HG02610 (cell line): ENCODE results near the gene DYNAP.
A peak's percentile ranks its signal among the peaks of the same experiment; 100 is the strongest.

ENCODE experiments used
- ATAC-seq: cut with Tn5 transposase; IDR thresholded peaks from one replicate; pipeline ENCODE4 v1.9.1; 2021; ENCODE audit warnings: mild to moderate bottlenecking, moderate library complexity; ENCODE audit not compliant: unreplicated experiment

Gene DYNAP, protein sequence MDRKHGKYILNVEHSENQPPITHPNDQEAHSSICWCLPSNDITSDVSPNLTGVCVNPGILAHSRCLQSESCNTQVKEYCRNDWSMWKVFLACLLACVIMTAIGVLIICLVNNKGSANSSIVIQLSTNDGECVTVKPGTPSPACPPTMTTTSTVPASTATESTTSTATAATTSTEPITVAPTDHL

DNA sequence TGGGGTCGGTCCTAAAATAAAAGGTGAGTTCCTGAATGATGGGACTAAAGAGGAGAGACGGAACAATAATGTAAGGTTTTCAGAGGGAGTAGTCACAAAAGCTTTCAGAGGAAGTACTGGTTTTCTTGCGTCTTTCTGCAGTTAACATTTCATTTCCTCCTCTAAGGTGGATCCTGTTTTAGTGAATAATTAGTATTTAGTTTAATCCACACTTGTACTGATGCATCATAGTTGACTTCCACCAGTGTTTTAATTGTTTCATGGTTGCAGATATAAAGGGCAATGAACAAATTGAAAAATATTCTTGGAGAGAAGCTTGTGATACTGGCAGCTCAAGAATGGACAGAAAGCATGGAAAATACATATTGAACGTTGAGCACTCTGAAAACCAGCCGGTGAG lies at the start of gene DYNAP:
DYNAP (plus strand) TSS at position 301 of the 400 bp plus-strand sequence; CDS start at position 339, 38 bp downstream.
- ATAC-seq = no peak

DNA sequence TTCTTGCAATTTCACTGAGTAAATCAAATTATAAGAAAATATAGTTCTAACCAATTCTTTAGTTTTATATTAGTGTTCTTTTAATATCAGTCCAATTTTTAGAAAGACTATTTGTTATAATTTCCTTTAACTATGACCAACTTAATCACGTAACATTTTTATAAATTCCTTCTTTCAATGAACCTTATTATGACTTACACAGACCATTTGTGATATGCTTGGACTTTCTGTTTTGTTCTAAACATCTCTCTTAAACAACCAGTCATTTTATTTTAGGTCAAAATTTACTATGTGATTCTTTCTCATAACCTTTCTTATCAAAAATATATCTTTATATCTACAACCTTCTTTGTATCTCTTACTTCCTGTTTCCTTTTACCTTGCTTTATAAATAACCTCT lies 39.5 kb upstream of the DYNAP start:
- no peak for ATAC-seq

DNA sequence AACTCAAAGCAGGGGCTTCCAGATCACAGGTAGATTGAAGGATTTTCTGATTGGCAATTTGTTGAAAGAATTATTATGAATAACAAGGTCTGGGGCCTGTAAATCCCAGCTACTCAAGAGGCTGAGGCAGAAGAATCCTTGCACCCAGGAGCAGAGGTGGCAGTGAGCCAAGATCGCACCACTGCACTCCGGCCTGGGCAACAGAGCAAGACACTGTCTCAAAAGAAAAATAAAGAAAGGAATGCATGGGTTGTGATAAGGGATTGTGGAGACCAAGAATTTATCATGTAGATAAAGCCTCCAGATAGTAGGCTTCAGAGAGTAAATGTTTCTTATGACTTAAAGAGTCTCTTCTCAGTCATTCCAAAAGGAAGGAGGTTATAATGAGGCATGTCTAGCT lies 35.8 kb upstream of the DYNAP start:
- no peak for ATAC-seq

DNA sequence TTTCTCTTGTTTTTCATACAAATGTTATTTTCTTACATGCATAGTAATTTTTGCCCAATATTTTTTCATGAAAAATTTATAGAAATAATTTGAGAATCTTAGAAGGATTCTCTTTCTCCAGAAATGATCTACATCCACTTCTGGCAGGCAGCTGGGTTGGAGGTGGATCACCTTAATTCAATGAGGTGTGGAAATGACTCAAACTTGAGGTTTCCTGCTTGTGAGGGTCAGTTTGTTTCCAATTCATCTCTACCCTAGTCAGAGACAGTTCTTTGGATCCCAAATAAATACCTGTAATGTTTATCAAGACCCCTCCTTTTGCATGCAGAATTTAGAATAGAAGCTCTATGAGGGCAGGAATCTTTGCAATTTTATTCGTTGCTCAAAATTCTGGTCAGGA lies 35.0 kb upstream of the DYNAP start:
- no peak for ATAC-seq

DNA sequence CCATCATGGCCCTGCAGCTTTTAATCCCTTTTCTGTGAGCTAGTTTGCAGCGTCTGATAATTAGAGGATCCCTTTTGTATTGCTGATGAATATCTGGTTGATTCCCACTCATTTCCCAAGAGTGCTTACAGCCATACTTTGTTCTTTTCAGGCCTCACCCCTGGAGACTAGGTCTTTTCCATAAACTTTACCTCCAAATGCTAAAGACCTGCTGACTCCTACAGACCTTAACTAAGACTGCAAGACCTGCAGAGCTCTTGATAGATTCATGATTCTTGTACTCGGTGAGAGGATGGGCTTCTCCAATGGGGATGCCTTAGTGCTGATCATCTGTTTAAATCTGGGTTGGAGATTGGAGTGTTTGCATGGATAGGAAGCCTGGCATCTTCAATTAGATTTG lies 33.1 kb upstream of the DYNAP start:
- no peak for ATAC-seq

DNA sequence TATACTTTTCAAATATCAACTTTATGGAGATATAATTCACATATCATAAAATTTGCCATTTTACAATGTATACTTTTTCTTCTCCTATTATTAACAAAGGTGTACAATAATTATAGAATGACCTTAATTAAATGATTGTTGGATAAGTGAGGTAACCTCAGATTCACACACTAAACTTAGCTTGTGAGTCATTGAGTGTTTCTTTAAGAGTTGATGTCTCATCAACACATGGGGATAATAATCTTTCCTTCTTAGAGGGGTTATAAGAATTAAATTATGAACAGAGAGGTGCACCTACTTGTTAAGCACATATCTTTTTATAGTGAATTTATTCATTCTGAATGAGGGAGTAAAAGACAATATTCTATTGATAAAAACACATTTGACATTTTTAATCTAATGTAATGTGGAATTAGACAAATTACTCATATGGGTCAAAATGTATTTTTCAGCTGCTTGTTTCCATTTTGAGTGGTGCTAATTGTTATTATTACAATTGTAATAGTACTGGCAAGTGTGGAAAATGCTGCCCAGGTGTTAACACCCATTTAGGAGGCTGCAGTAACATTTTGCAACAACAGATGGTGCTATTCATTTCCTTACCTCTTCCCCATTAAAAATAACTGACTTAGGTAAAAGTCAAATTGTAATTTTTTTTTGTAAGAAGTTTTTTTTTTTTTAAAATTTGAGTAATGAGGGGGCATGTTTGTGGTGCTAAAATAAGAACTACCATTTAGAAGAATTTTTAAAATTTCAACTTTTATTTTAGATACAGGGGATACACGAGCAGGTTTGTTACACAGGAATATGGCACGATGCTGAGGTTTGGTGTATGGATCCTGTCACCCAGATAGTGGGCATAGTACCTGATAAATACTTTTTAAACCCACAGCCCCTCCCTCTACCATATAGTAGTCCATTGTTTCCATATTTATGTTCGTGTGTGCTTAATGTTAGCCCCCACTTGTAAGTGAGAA lies 32.1 kb upstream of the DYNAP start:
- no peak for ATAC-seq

DNA sequence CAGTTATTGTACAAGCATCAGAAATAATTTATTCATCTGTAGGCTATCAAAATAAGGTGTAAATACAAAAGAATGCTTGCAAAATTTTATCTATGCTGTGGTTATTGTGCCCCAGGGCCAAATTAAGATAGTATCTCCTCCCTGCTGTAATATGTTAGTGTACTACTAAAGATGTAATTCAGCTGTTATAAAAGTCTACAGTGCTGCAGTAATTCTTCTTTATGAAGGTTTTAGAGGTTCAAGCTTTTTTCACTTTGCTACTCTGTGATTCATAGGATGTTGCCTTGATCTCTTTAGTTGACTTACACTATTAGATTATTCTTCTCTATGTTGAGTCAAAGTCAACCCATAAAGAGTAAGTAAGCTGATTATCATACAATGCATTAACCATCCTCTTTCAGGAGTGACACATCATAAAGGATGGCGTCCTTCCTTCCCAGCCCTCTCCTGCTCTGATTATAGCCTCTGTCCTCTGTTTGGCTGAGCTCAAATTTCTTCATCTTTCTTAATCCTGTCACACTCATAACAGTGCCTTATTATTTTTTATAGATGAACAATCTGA lies 29.3 kb upstream of the DYNAP start:
- ATAC-seq = no peak

DNA sequence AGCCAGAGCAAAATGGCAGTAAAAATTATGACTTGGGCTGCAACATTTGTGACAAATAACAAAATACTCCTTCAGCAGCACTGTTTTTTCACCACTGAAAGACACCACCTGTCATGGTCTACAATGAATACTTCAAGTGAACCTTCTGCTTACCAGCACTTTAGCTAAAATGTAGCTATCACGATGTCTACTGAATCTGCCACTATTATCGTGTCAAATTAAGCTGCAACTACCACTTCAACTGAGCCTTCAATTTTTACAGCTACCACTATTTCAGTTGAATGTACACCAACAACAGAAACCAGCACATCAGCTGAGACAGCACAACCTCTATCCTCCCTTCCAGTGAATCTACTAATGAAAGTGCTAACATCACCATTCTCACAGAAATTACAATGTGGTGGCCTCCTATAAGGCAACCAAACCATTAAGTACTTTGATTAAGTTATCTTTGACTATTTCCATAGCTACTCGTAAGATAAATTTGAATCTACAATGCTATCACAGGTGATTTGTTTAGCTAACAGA lies 10.8 kb upstream of the DYNAP start:
- no peak for ATAC-seq

DNA sequence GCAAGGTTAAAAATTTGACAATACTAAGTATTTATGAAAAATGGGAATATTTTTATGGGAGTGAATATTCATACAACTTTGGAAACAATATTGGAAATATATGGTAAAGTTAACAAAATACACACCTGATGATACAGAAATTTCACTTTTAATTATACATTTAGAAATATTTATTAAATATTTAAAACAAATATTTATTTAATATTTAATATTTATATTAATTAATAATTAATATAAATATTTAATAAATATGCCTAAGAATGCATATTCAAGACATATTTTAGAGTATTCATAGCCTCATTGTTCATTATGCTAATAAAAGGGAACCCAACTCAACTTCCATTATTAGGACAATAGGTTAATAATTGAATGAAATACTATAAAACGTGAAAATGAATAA lies 7.0 kb upstream of the DYNAP start:
- no peak for ATAC-seq

DNA sequence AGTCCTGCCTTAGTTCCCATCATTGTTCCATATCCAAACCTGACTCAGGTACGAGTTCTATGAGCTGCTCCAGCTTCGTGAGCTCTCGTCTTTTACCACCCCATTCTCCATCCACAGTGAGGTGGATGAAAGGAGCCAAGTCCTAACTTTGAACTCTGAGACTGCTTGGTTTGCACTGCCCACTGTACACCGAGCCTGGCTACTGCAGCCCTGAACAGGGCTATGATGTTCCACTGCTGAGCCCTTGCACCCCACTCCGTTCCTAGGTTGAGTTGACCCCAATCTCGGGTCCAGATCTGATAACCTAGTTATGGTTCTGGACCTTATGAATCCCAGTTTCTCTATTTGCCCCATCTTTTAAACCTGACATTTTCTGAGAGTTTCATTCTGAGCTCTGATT lies 5.3 kb upstream of the DYNAP start:
- ATAC-seq = no peak

DNA sequence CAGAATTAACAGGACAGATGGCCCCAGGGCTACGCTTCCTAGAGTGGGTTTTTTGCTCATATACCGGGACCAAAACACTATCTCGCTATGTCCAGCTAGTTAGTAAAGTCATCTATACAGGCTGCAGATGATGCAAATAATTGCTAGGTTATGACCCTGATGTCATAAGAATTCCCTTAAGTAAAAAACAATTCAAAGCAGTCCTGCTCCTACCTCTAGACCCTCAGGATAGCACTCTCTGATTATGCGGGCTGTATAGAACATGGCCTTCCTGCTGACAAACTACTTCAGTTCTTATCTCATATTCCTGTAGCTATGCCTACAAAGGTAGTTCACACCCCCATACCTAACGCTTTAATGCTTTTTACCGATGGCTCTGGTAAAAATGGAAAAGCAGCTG lies 13.2 kb downstream of the DYNAP start:
- ATAC-seq = no peak

DNA sequence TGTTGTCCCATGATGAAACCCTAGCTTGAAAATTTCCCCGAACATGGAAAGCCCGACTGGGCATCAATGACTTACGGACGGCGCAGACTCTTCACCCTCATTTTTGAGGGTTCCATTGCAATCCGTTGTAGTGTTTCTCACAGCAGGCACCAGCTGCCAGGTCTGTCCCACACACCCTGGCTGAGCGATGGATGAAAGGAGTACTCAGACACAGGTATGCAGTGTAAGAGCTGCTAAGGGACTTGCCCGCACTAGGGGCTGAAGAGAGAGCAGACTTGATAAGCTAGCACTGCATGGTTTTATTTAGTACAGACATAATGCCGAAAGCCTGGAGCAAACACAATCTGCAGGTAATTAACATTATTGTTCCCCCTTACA lies 15.8 kb downstream of the DYNAP start:
- ATAC-seq = no peak

DNA sequence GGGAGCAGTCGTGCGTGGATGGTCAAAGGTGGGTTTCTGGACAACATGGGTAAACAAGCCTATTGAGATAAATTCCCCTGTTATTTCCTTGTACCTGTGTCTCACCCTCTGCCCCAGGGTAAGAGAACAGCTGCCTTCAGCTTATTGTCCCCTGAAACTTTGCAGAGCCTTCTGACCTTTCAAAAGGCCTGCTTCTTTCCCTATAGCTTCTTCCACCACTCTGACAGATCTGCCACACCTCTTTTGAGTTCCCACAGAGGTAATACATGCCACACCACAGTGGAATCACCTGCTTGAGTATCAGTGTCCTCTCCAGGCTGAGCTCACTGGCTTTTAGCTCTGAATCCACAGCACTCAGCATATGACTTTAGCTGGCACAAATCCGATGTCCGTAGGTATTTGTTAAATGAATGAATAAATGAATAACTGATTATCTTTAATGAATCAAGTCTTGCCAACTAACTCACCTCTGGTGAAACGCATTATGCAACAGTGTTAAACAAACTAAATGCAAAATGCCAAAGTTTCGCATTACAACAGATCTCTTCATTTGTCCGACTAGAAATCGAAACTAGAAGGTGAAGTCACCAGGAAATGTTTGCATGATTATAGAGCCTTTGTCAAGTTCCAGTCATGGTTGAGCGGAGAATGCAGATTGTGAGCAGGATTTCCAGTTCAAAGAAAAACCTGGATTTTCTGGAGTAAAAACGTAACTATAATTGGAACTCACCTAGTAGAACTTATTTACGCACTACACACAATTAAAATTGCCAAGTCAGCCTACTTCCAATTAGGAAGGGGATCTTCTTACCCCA lies 16.4 kb downstream of the DYNAP start:
- no peak for ATAC-seq

DNA sequence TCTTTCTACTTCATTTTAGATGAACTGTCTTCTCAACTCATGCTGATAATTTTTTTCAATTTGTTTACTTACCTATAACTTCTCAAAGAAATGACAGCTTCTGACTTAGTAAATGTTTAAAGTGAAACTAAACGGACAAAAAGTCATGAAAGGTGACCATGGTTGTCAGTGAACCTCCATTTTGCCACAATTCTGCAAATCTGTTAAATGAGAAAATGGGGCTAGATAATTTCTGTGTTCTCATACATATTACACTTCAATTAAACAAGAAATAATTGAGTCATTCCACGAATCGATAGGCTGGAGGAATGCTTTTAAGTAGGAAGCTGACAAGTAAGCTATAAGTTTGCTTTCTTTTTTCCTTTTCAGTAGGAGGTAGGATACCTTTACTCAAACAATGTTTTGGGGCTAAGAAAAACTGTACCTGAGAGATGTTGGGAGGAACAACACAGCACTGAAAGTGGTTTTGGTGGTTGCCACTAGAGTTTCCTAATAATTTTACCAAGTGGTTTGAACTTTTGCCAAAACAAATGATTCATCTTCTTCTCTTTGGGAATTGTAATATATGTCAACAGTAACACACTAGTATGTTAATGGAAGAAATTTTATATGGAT lies 17.1 kb downstream of the DYNAP start:
- ATAC-seq = no peak

DNA sequence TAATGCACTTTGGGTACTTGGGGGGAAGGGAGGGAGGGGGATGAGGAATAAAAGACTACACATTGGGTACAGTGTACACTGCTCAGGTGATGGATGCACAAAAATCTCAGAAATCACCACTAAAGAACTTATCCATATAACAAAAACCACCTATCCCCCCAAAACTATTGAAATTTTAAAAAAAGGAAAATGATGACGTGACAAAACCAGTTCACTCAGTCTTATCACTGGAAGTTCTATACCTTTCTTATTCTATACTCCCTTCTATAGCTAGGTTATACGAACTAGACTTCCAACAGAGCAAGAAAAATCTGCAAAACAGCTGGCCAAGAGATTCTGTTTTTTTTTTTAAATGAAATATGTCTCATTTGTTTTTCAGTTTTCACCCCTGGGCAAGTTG lies 20.8 kb downstream of the DYNAP start:
- ATAC-seq = no peak

DNA sequence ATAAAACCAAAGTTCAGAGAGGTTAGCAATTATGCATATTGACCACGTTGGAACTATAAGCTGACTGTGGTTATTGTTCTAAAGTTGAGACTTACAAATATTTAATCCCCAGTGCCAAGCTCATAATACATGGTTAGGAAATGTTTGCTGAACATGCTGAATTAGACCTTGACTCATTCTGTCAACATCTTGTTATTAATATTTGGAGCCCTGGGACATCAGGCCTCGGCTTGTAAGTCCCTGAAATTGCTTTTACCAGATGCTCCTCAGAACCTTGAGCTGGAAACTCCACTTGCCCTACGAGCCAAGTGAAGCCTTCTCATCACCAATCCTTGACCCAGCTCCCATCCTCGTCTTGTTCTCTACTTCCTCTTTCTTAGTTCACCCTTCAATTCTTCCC lies 21.2 kb downstream of the DYNAP start:
- no peak for ATAC-seq

DNA sequence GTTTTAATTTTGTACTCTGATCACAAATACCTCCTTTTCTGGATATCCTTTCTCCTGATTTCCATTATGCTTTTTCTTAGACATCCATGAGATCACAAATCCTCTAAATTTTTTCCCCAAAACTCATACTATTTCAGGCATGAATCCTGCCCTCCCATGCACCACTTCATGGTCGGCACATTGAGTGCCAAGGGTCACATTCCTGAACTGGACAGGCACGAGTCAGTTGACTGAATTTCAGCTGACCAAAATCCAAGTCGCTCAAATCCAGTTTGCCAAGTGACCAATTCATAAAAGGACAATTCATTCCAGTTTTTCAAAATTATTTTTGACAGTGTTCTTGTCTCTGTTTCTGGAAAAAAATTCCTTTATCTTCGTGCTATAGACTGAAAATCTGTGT lies 22.1 kb downstream of the DYNAP start:
- ATAC-seq = no peak

DNA sequence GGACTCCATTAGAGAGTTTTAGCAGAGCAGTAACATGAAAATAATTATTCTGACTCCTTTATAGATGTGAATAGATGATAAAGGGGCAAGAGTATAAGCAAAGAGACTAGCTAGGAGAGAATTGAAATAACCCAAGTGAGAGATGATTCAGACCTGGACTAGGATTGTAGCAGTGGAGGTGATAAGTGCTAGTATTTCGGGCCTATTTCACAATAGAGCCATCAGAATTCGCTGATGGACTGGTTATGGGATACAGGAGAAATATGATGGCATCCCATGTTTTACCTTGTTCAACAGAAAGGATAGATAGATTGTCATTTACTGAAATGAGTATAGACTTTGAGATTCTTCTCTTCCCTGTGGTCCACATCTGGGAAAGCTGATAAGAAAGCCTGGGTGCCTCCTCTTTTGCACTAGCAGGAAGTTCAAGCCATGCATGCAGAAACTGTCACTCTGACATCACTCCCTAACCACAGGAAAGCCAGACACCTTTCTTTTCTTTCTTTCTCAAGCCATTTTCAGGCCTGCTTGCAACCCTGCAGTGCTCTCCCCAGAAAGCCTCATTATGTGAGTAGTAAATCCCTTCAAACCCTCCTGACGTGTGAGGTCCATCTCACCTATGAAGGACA lies 25.3 kb downstream of the DYNAP start:
- ATAC-seq = peak; percentile 82

DNA sequence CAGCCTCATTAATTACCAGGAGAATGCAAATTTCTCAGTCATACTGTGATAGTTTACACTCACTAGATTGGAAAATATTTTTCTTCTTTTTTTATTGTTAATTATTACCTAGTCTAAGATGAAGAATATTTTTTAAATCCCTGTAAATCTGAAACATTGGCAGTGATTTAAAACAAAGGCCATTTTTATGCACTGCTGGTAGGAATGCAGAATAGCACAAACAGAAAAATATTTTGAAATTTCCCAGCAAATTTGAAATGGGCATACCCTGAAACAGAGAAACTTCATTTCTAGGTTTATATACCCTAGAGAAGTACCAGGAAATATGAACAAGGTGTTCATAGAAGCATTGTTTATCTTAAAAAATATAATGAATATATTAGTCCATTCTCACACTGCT lies 31.0 kb downstream of the DYNAP start:
- ATAC-seq = no peak

DNA sequence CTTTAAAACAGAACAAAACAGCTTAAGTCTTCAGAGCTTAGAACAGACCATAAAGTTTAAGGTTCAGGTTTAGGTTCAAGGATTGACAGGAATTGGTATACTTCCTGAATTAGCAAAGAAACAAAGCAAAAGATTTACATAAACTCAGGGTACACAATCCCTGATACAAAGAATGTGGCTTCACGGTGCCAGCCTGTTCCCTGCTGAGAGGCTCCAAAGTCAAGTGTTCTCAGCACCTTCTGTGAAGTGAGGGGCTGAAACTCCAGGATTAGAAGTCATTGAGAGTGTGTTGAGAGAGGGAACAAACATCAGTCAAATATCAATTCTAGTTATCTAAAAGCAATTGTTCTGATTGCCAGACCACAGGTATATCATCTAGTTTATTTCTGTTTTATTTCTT lies 35.7 kb downstream of the DYNAP start:
- no peak for ATAC-seq
